GM23338 (cell line): Measurements from ENCODE around the gene AP5M1. TPM values are rescaled to one million over a fixed set of nuclear protein-coding genes. Genes with fewer than 3 reads are reported as not detected.

Experiments
- ATAC-seq: fragments of 200-7000 bp; cut with Tn5 transposase; 3 replicates; pipeline ENCODE4 v1.9.1; 2020
- DNase-seq: peaks from one replicate; pipeline ENCODE4 v3.0.0-alpha.2; 2015; ENCODE audit warnings: low spot score
- H2AFZ ChIP-seq: fragments of 200-600 bp; sonication (generic); 2 replicates; pipeline ENCODE4 v1.8.0; 2016; ENCODE audit warnings: antibody characterized with exemption, mild to moderate bottlenecking, moderate library complexity
- H3F3A ChIP-seq: fragments of 200-600 bp; sonication (generic); replicated peaks from 2 replicates; pipeline ENCODE4 v1.8.0; 2017; ENCODE audit warnings: antibody characterized with exemption, mixed run types, low read depth
- H3K27ac ChIP-seq: fragments of 200-600 bp; sonication (generic); 2 replicates; pipeline ENCODE4 v1.6.1; 2016; ENCODE audit warnings: low read depth
- H3K27me3 ChIP-seq: fragments of 200-600 bp; sonication (generic); 2 replicates; pipeline ENCODE4 v1.8.0; 2016; ENCODE audit warnings: mild to moderate bottlenecking, mixed run types, moderate library complexity; ENCODE audit not compliant: insufficient read depth
- H3K36me3 ChIP-seq: fragments of 200-600 bp; sonication (generic); 2 replicates; pipeline ENCODE4 v1.8.0; 2016; ENCODE audit warnings: mild to moderate bottlenecking; ENCODE audit not compliant: insufficient read depth
- H3K4me1 ChIP-seq: fragments of 200-600 bp; sonication (generic); 2 replicates; pipeline ENCODE4 v1.8.0; 2016; ENCODE audit warnings: mild to moderate bottlenecking, moderate library complexity; ENCODE audit not compliant: insufficient read depth
- H3K4me2 ChIP-seq: fragments of 200-600 bp; sonication (generic); 2 replicates; pipeline ENCODE4 v1.7.1; 2017; ENCODE audit warnings: mixed run types
- H3K4me3 ChIP-seq: fragments of 200-600 bp; sonication (generic); 2 replicates; pipeline ENCODE4 v1.6.1; 2016; ENCODE audit warnings: mixed run types
- H3K79me2 ChIP-seq: fragments of 200-600 bp; sonication (generic); replicated peaks from 2 replicates; pipeline ENCODE4 v1.8.0; 2017; ENCODE audit warnings: mild to moderate bottlenecking; ENCODE audit not compliant: insufficient read depth
- H3K9me2 ChIP-seq: fragments of 200-600 bp; sonication (generic); 2 replicates; pipeline ENCODE4 v1.8.0; 2017; ENCODE audit not compliant: insufficient read depth
- H4K20me1 ChIP-seq: fragments of 200-600 bp; sonication (generic); replicated peaks from 2 replicates; pipeline ENCODE4 v1.8.0; 2017; ENCODE audit warnings: mild to moderate bottlenecking; ENCODE audit not compliant: insufficient read depth
- H3K27ac Mint-ChIP-seq: 2 replicates; pipeline ENCODE4 v1.8.0; 2020; ENCODE audit warnings: inconsistent platforms, mild to moderate bottlenecking, moderate library complexity, mixed read lengths
- H3K27me3 Mint-ChIP-seq: 3 replicates; pipeline ENCODE4 v1.8.0; 2022; ENCODE audit warnings: low read depth, mild to moderate bottlenecking, moderate library complexity, mixed read lengths, inconsistent platforms; ENCODE audit not compliant: insufficient read depth, poor library complexity
- H3K36me3 Mint-ChIP-seq: 3 replicates; pipeline ENCODE4 v1.8.0; 2021; ENCODE audit warnings: low read depth, mild to moderate bottlenecking, inconsistent platforms, moderate library complexity, mixed read lengths
- H3K4me1 Mint-ChIP-seq: 3 replicates; pipeline ENCODE4 v1.8.0; 2020; ENCODE audit warnings: mild to moderate bottlenecking, inconsistent platforms, mixed read lengths
- H3K4me3 Mint-ChIP-seq: 3 replicates; pipeline ENCODE4 v1.8.0; 2021; ENCODE audit warnings: moderate library complexity, mild to moderate bottlenecking, inconsistent platforms, mixed read lengths
- H3K9me3 Mint-ChIP-seq: 3 replicates; pipeline ENCODE4 v1.8.0; 2020; ENCODE audit warnings: moderate library complexity, mild to moderate bottlenecking, inconsistent platforms, mixed read lengths
- CREB1 ChIP-seq: fragments of 250-450 bp; sonication (Bioruptor Pico); IDR thresholded peaks from 2 replicates; pipeline ENCODE4 v1.5.0; 2020; ENCODE audit warnings: low read depth, mild to moderate bottlenecking, moderate library complexity
- EZH2 ChIP-seq: fragments of 200-600 bp; sonication (generic); IDR thresholded peaks from one replicate; pipeline ENCODE4 v1.8.0; 2017; ENCODE audit warnings: antibody characterized with exemption, mild to moderate bottlenecking, low read depth; ENCODE audit not compliant: unreplicated experiment
- EZH2phosphoT487 ChIP-seq: fragments of 200-600 bp; sonication (generic); IDR thresholded peaks from one replicate; pipeline ENCODE4 v1.8.1; 2018; ENCODE audit warnings: antibody characterized with exemption; ENCODE audit not compliant: unreplicated experiment
- JUNB ChIP-seq: IDR thresholded peaks from one replicate; pipeline ENCODE4 v1.6.1; 2016; ENCODE audit warnings: antibody characterized with exemption; ENCODE audit not compliant: unreplicated experiment
- STAT1 ChIP-seq: IDR thresholded peaks from one replicate; pipeline ENCODE4 v1.6.1; 2016; ENCODE audit warnings: antibody characterized with exemption; ENCODE audit not compliant: unreplicated experiment
- polyA plus RNA-seq: library from polyadenylated mRNA; unstranded; fragments of >200 nt; fragmentation: Nextera tagmentation; extraction: Ambion mirVana; gene quantifications from 2 replicates; pipeline ENCODE4 v1.2.1, GENCODE V29; 2016
- total RNA-seq: library from RNA; depleted of rRNA; stranded (reverse); fragments of >200 nt; shearing (Covaris generic); gene quantifications from 2 replicates; pipeline ENCODE4 v1.2.3, GENCODE V29; 2014
- TF ChIP-seq, protein P1 (sequence below): IDR thresholded peaks from 2 replicates; pipeline ENCODE4 v1.6.1; 2016; ENCODE audit warnings: antibody characterized with exemption
- TF ChIP-seq, protein P2 (sequence below), 2 experiments: fragments of 200-600 bp in 1 of 2; sonication (generic) in 1 of 2; conservative IDR thresholded peaks; 2 replicates each; pipeline versions ENCODE4 v1.5.1 to v1.6.1; 2016 to 2017; ENCODE audit warnings: antibody characterized with exemption in 2 of 2, low read depth in 2 of 2, mild to moderate bottlenecking in 2 of 2, moderate library complexity in 1 of 2
- TF ChIP-seq, protein P3 (sequence below): fragments of 250-450 bp; sonication (Bioruptor Pico); IDR thresholded peaks from 2 replicates; pipeline ENCODE4 v1.5.0; 2020; ENCODE audit warnings: mild to moderate bottlenecking, moderate library complexity

Gene AP5M1
- total and polyA plus RNA-seq, 2 experiments from 2014 or later: 27.2 to 43.7 TPM

DNA sequence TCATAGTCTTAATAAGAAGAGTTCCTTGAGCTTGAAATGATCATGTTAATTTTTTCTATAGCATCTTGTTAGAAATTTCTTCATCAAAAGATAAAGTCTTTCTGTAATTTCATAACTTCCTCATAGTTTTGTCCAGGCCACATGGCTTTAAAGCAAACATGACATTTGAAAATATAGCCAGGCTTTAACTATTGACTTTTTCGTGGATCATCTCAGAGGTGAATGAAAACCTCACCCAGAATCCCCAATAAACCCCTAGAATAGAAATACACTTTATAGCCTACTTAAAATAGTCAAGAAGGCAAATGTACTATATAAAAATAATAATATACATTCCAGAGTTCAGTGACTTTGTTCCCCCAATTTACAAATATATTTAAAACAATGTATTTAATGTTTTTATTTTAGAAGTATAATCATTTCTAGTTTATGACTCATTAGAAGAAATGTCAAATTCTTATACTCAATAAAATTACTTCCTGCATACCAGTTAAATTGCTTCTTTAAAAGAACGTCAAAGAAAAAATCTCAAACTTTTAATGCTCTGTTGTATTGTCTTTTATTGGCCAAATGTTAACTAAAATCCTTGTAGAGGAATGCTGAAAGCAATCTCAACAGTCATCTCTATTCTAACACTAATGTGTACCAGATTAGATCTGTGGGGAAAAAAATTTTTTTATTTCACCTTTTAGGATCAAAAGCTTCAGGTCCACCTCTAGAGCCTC is 21.7 kb upstream of the AP5M1 start:
- Histone ChIP-seq H3F3A (no peaks in the 10 kb centered on the region), H3K4me3 (no peak overlapping the region), H3K4me1 (no peaks in the 10 kb centered on the region), H3K79me2 (peaks cover 37% of the 10 kb centered on the region), H3K4me2 (no peak overlapping the region), H2AFZ (no peak overlapping the region), H4K20me1 (peaks cover 4% of the 10 kb centered on the region), H3K9me2 (no peaks in the 10 kb centered on the region), H3K27me3 (no peaks in the 10 kb centered on the region), H3K36me3 (no peaks in the 10 kb centered on the region; the same call in 1 of the 2 replicates), H3K27ac (no peak overlapping the region)
- peaks cover 4% of the 10 kb centered on the region; the same call in 2 of the 3 replicates for H3K36me3 Mint-ChIP-seq
- TF ChIP-seq JUNB: no peak
- TF ChIP-seq EZH2: no peak
- TF ChIP-seq, protein P1, sequence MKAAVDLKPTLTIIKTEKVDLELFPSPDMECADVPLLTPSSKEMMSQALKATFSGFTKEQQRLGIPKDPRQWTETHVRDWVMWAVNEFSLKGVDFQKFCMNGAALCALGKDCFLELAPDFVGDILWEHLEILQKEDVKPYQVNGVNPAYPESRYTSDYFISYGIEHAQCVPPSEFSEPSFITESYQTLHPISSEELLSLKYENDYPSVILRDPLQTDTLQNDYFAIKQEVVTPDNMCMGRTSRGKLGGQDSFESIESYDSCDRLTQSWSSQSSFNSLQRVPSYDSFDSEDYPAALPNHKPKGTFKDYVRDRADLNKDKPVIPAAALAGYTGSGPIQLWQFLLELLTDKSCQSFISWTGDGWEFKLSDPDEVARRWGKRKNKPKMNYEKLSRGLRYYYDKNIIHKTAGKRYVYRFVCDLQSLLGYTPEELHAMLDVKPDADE: no peak
- TF ChIP-seq, protein P2, sequence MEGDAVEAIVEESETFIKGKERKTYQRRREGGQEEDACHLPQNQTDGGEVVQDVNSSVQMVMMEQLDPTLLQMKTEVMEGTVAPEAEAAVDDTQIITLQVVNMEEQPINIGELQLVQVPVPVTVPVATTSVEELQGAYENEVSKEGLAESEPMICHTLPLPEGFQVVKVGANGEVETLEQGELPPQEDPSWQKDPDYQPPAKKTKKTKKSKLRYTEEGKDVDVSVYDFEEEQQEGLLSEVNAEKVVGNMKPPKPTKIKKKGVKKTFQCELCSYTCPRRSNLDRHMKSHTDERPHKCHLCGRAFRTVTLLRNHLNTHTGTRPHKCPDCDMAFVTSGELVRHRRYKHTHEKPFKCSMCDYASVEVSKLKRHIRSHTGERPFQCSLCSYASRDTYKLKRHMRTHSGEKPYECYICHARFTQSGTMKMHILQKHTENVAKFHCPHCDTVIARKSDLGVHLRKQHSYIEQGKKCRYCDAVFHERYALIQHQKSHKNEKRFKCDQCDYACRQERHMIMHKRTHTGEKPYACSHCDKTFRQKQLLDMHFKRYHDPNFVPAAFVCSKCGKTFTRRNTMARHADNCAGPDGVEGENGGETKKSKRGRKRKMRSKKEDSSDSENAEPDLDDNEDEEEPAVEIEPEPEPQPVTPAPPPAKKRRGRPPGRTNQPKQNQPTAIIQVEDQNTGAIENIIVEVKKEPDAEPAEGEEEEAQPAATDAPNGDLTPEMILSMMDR (conservative IDR thresholded peaks at IDR 0.05; ENCODE audit: low read depth in 2 of 2): no peak
- TF ChIP-seq CREB1 (CRISPR knock-in tag): no peak
- TF ChIP-seq STAT1: no peak
- TF ChIP-seq, protein P3, sequence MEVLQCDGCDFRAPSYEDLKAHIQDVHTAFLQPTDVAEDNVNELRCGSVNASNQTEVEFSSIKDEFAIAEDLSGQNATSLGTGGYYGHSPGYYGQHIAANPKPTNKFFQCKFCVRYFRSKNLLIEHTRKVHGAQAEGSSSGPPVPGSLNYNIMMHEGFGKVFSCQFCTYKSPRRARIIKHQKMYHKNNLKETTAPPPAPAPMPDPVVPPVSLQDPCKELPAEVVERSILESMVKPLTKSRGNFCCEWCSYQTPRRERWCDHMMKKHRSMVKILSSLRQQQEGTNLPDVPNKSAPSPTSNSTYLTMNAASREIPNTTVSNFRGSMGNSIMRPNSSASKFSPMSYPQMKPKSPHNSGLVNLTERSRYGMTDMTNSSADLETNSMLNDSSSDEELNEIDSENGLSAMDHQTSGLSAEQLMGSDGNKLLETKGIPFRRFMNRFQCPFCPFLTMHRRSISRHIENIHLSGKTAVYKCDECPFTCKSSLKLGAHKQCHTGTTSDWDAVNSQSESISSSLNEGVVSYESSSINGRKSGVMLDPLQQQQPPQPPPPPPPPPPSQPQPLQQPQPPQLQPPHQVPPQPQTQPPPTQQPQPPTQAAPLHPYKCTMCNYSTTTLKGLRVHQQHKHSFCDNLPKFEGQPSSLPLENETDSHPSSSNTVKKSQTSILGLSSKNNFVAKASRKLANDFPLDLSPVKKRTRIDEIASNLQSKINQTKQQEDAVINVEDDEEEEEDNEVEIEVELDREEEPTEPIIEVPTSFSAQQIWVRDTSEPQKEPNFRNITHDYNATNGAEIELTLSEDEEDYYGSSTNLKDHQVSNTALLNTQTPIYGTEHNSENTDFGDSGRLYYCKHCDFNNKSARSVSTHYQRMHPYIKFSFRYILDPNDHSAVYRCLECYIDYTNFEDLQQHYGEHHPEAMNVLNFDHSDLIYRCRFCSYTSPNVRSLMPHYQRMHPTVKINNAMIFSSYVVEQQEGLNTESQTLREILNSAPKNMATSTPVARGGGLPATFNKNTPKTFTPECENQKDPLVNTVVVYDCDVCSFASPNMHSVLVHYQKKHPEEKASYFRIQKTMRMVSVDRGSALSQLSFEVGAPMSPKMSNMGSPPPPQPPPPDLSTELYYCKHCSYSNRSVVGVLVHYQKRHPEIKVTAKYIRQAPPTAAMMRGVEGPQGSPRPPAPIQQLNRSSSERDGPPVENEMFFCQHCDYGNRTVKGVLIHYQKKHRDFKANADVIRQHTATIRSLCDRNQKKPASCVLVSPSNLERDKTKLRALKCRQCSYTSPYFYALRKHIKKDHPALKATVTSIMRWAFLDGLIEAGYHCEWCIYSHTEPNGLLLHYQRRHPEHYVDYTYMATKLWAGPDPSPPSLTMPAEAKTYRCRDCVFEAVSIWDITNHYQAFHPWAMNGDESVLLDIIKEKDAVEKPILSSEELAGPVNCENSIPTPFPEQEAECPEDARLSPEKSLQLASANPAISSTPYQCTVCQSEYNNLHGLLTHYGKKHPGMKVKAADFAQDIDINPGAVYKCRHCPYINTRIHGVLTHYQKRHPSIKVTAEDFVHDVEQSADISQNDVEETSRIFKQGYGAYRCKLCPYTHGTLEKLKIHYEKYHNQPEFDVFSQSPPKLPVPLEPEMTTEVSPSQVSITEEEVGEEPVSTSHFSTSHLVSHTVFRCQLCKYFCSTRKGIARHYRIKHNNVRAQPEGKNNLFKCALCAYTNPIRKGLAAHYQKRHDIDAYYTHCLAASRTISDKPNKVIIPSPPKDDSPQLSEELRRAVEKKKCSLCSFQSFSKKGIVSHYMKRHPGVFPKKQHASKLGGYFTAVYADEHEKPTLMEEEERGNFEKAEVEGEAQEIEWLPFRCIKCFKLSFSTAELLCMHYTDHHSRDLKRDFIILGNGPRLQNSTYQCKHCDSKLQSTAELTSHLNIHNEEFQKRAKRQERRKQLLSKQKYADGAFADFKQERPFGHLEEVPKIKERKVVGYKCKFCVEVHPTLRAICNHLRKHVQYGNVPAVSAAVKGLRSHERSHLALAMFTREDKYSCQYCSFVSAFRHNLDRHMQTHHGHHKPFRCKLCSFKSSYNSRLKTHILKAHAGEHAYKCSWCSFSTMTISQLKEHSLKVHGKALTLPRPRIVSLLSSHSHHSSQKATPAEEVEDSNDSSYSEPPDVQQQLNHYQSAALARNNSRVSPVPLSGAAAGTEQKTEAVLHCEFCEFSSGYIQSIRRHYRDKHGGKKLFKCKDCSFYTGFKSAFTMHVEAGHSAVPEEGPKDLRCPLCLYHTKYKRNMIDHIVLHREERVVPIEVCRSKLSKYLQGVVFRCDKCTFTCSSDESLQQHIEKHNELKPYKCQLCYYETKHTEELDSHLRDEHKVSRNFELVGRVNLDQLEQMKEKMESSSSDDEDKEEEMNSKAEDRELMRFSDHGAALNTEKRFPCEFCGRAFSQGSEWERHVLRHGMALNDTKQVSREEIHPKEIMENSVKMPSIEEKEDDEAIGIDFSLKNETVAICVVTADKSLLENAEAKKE: no peak
- no peak for TF ChIP-seq EZH2phosphoT487
- no peak for ATAC-seq
- no peaks in the 10 kb centered on the region for H3K9me3 Mint-ChIP-seq
- no peak overlapping the region for H3K4me3 Mint-ChIP-seq
- DNase-seq: no peak
- H3K27ac Mint-ChIP-seq: no peak overlapping the region
- H3K27me3 Mint-ChIP-seq: peaks cover 1% of the 10 kb centered on the region
- peaks cover 7% of the 10 kb centered on the region; the same call in 2 of the 3 replicates for H3K4me1 Mint-ChIP-seq
